HepG2 (cell line): Measurements from ENCODE around the gene SPAG6. TPM values are rescaled to one million over a fixed set of nuclear protein-coding genes. Genes with fewer than 3 reads are reported as not detected.
A peak's percentile ranks its signal among the peaks of the same experiment; 100 is the strongest.

ENCODE experiments used
- GZF1 ChIP-seq: sonication (generic); formaldehyde crosslinking; IDR thresholded peaks from 2 replicates; pipeline ENCODE4 v1.5.1; 2020; ENCODE audit warnings: mild to moderate bottlenecking, missing genetic modification reagents
- HNF1A ChIP-seq, 2 experiments: sonication (generic) in 1 of 2; formaldehyde crosslinking in 1 of 2; IDR thresholded peaks; 2 replicates each; pipeline versions ENCODE4 v1.4.0 to v1.6.1; 2016 to 2020; ENCODE audit warnings: borderline replicate concordance in 1 of 2, low read depth in 1 of 2, mild to moderate bottlenecking in 1 of 2, missing genetic modification reagents in 1 of 2
- KDM1A ChIP-seq: IDR thresholded peaks from 2 replicates; pipeline ENCODE4 v1.6.1; 2016; ENCODE audit warnings: missing compliant biosample characterization
- KDM2A ChIP-seq: sonication (generic); formaldehyde crosslinking; IDR thresholded peaks from 2 replicates; pipeline ENCODE4 v1.4.0; 2020; ENCODE audit warnings: low read depth, missing genetic modification reagents, borderline replicate concordance
- KMT2A ChIP-seq: sonication (generic); formaldehyde crosslinking; IDR thresholded peaks from 2 replicates; pipeline ENCODE4 v1.4.0; 2020; ENCODE audit warnings: missing genetic modification reagents
- MIER2 ChIP-seq: IDR thresholded peaks from 2 replicates; pipeline ENCODE4 v1.6.1; 2016; ENCODE audit warnings: missing biosample characterization, missing genetic modification reagents
- NCOR1 ChIP-seq: fragments of 200-600 bp; sonication (generic); IDR thresholded peaks from 2 replicates; pipeline ENCODE4 v1.7.0; 2017; ENCODE audit warnings: antibody characterized with exemption, low read length, borderline replicate concordance
- PAX8 ChIP-seq: sonication (generic); formaldehyde crosslinking; IDR thresholded peaks from 2 replicates; pipeline ENCODE4 v1.8.0; 2022; ENCODE audit warnings: mild to moderate bottlenecking, missing genetic modification reagents, borderline replicate concordance
- PRPF4 ChIP-seq: fragments of 200-400 bp; formaldehyde crosslinking; IDR thresholded peaks from 2 replicates; pipeline ENCODE4 v1.6.1; 2016; ENCODE audit warnings: low read length, low read depth; ENCODE audit not compliant: poor library complexity, severe bottlenecking
- RNF2 ChIP-seq: fragments of 450-650 bp; conservative IDR thresholded peaks from 2 replicates; pipeline ENCODE4 v1.6.1; 2016; ENCODE audit warnings: low read depth
- ZBTB20 ChIP-seq: sonication (generic); formaldehyde crosslinking; IDR thresholded peaks from 2 replicates; pipeline ENCODE4 v1.8.1; 2023; ENCODE audit warnings: missing genetic modification reagents, low read depth, mild to moderate bottlenecking, borderline replicate concordance
- ZBTB8A ChIP-seq: sonication (generic); formaldehyde crosslinking; IDR thresholded peaks from 2 replicates; pipeline ENCODE4 v1.4.0; 2020; ENCODE audit warnings: mild to moderate bottlenecking, low read depth, missing genetic modification reagents, borderline replicate concordance
- ZNF20 ChIP-seq: sonication (generic); formaldehyde crosslinking; IDR thresholded peaks from 2 replicates; pipeline ENCODE4 v1.4.0; 2020; ENCODE audit warnings: mild to moderate bottlenecking, moderate library complexity, missing genetic modification reagents
- ZNF354B ChIP-seq: sonication (generic); formaldehyde crosslinking; IDR thresholded peaks from 2 replicates; pipeline ENCODE4 v1.8.0; 2022; ENCODE audit warnings: mild to moderate bottlenecking, missing genetic modification reagents
- ZNF513 ChIP-seq: sonication (generic); formaldehyde crosslinking; conservative IDR thresholded peaks from 2 replicates; pipeline ENCODE4 v1.5.0; 2020; ENCODE audit warnings: missing genetic modification reagents
- ZNF567 ChIP-seq: sonication (generic); formaldehyde crosslinking; IDR thresholded peaks from 2 replicates; pipeline ENCODE4 v1.8.1; 2023; ENCODE audit warnings: mild to moderate bottlenecking, missing genetic modification reagents, borderline replicate concordance
- ZNF570 ChIP-seq: sonication (generic); formaldehyde crosslinking; IDR thresholded peaks from 2 replicates; pipeline ENCODE4 v1.4.0; 2020; ENCODE audit warnings: mild to moderate bottlenecking, missing genetic modification reagents, borderline replicate concordance
- ZSCAN31 ChIP-seq: sonication (generic); formaldehyde crosslinking; IDR thresholded peaks from 2 replicates; pipeline ENCODE4 v1.5.0; 2020; ENCODE audit warnings: low read depth, mild to moderate bottlenecking, missing genetic modification reagents
- polyA plus RNA-seq, 8 experiments: library from polyadenylated mRNA; depleted of rRNA in 3 of 8; stranded (reverse) in 7 of 8; unstranded in 1 of 8; fragments of >200 nt; fragmentation: Illumina TruSeq in 4 of 8; extraction: Trizol in 4 of 8; gene quantifications; 2 replicates each; pipeline versions ENCODE4 v1.2.1 to v1.2.3, GENCODE V29; 2011 to 2016; ENCODE audit warnings: low read depth in 4 of 8, missing spikeins in 1 of 8, mixed read lengths in 1 of 8; ENCODE audit not compliant: insufficient read depth in 1 of 8
- total RNA-seq, 5 experiments: library from RNA; depleted of rRNA; stranded (reverse); fragments of >200 nt; fragmentation: Illumina TruSeq; extraction: Trizol; gene quantifications; 2 replicates each; pipeline ENCODE4 v1.2.3, GENCODE V29; 2016; ENCODE audit warnings: low read depth in 1 of 5
- TF ChIP-seq, protein P1 (sequence below): sonication (generic); formaldehyde crosslinking; IDR thresholded peaks from 2 replicates; pipeline ENCODE4 v1.5.0; 2020; ENCODE audit warnings: missing genetic modification reagents

SPAG6 gene
- total and polyA plus RNA-seq, 2 of the 13 experiments (the other 11 are each of a cell fraction or from before 2014, with no cell fraction given) = not detected

DNA sequence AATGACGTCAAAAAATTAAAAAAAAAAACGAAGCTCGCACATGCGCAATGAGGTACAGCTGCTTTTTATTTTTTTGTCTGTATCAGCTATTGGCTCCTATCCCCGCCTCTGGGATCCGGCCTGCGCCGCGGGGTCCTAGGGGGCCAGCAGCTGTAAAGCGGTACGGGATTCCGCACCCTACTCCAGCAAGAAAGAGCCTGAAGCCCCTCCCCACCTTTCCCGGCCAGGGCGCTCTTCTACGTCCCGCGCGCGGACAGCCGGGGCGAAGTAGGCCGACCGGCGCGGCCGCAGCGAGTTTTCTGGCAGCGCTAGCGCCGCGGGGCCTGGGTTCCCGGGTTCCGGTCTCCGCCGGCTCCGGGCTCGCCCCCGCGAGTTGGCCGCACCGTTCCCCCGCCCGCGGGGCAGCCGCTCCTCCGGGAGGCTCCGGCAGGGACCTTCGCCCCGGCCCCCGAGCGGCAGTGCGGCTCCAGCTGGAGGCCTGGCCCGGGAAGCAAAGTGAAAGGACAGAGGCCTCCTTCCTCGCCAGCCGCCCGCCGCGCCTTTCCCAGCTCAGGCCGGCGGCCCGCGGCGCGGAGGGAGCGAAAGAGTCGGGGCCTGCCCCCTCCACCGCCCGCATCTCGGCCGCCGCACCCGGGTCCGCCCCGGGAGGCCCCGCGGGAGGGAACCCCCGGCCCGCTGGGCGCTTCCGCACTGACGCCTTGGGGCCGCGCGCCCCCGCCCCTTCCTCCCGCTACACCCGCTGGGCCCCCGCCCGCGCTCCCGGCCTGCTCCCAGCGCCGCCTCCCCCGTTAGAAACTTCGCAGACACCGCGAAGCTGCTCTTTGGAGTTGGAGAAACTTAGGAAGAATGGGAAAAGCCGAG, 4.7 kb upstream of the SPAG6 start (continued):
- peak; percentile 35; the same call in 1 of the 2 replicates for TF ChIP-seq KMT2A (CRISPR knock-in tag)
- peak; percentile 40 for TF ChIP-seq KDM2A (CRISPR knock-in tag)
- TF ChIP-seq NCOR1 = no peak
- no peak for TF ChIP-seq ZNF513 (CRISPR knock-in tag)
- TF ChIP-seq ZBTB20 (CRISPR knock-in tag) = no peak
- no peak for TF ChIP-seq HNF1A (IDR thresholded peaks at IDR 0.05; ENCODE audit: low read depth)
- TF ChIP-seq HNF1A (CRISPR knock-in tag; IDR thresholded peaks at IDR 0.05; ENCODE audit: borderline replicate concordance) = no peak
- TF ChIP-seq ZNF570 (CRISPR knock-in tag) = no peak
- TF ChIP-seq ZNF567 (CRISPR knock-in tag) = no peak
- TF ChIP-seq PAX8 (CRISPR knock-in tag) = no peak; the same call in 1 of the 2 replicates
- no peak for TF ChIP-seq KDM1A (CRISPR knock-in tag)
- no peak for TF ChIP-seq GZF1 (CRISPR knock-in tag)
- no peak for TF ChIP-seq ZBTB8A (CRISPR knock-in tag)
- TF ChIP-seq, protein P1, sequence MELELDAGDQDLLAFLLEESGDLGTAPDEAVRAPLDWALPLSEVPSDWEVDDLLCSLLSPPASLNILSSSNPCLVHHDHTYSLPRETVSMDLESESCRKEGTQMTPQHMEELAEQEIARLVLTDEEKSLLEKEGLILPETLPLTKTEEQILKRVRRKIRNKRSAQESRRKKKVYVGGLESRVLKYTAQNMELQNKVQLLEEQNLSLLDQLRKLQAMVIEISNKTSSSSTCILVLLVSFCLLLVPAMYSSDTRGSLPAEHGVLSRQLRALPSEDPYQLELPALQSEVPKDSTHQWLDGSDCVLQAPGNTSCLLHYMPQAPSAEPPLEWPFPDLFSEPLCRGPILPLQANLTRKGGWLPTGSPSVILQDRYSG = 0 out of 2 replicates have a peak, but pooled peaks have one; percentile 59
- no peak for TF ChIP-seq ZNF20 (CRISPR knock-in tag)
- no peak for TF ChIP-seq ZNF354B (CRISPR knock-in tag)
- no peak for TF ChIP-seq PRPF4
- no peak for TF ChIP-seq MIER2
- TF ChIP-seq ZSCAN31 (CRISPR knock-in tag) = peak; percentile 29; the same call in 1 of the 2 replicates
- TF ChIP-seq RNF2 = peak; percentile 38; the same call in 1 of the 2 replicates
